Measurements from ENCODE around the gene RPRM.

DNA sequence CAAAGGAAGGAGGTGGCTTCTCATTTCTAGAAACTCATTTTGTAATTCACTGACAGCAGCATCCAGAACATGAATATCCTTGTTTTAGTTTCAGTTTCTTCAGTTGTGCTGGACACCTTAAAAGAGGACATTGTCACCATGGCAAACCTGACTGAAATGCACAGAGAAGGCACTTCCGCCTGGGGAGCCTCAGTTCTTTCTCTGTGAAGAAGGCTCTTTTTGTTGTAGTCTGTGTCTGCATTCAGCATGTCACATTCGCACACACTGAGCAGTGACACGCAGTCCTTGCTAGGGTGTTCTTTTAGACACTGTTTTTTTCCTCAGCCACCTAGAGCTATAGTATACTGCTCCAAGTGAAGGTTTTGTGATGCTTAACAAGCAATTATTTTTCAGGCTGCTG is 9.5 kb upstream of the RPRM start:
- TF ChIP-seq, protein P1, sequence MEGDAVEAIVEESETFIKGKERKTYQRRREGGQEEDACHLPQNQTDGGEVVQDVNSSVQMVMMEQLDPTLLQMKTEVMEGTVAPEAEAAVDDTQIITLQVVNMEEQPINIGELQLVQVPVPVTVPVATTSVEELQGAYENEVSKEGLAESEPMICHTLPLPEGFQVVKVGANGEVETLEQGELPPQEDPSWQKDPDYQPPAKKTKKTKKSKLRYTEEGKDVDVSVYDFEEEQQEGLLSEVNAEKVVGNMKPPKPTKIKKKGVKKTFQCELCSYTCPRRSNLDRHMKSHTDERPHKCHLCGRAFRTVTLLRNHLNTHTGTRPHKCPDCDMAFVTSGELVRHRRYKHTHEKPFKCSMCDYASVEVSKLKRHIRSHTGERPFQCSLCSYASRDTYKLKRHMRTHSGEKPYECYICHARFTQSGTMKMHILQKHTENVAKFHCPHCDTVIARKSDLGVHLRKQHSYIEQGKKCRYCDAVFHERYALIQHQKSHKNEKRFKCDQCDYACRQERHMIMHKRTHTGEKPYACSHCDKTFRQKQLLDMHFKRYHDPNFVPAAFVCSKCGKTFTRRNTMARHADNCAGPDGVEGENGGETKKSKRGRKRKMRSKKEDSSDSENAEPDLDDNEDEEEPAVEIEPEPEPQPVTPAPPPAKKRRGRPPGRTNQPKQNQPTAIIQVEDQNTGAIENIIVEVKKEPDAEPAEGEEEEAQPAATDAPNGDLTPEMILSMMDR (IDR thresholded peaks at IDR 0.05 in 8 of 11, conservative IDR thresholded peaks at IDR 0.05 in 3 of 11), result no peak
- TF ChIP-seq POLR2AphosphoS5 (IDR thresholded peaks at IDR 0.05), result no peak

Measured in spleen (tissue), 7 donors.